OCI-LY7 (cell line): ENCODE data around the gene RINL. TPM values are rescaled to one million over a fixed set of nuclear protein-coding genes. Genes with fewer than 3 reads are reported as not detected.

Experiments
- BruUV-seq: library from RNA; stranded (reverse); fragments of 400-500 nt; replicated peaks from 2 replicates; lab custom pipeline; 2021; lab: Mats Ljungman, UMichigan
- CTCF ChIA-PET: fragments of 300-600 bp; sonication (Branson Sonifier 250); formaldehyde crosslinking; loops from one replicate; lab custom pipeline; 2022; ENCODE audit warnings: antibody characterized with exemption; ENCODE audit not compliant: unreplicated experiment; lab: Charles Lee
- POLR2A ChIA-PET: fragments of 300-600 bp; sonication (Branson Sonifier 250); formaldehyde crosslinking; loops from one replicate; lab custom pipeline; 2022; ENCODE audit warnings: antibody characterized with exemption; lab: Charles Lee
- DNase-seq: peaks from one replicate; pipeline ENCODE4 v3.0.0-alpha.2; 2015; ENCODE audit warnings: low spot score
- H2AFZ ChIP-seq: fragments of 200-600 bp; sonication (generic), shearing (Covaris generic); 2 replicates; pipeline ENCODE4 v1.6.1; 2014; ENCODE audit warnings: mild to moderate bottlenecking, antibody characterized with exemption, low read length, moderate library complexity
- H3K27ac ChIP-seq: fragments of 200-600 bp; sonication (generic); 2 replicates; pipeline ENCODE4 v1.5.1; 2014; ENCODE audit warnings: mixed run types, low read depth, mild to moderate bottlenecking, moderate library complexity, low read length, inconsistent platforms; ENCODE audit not compliant: poor library complexity, severe bottlenecking
- H3K36me3 ChIP-seq: fragments of 200-600 bp; sonication (generic); 2 replicates; pipeline ENCODE4 v1.6.1; 2014; ENCODE audit warnings: mild to moderate bottlenecking, antibody characterized with exemption, low read length, moderate library complexity, mixed read lengths; ENCODE audit not compliant: insufficient read depth
- H3K4me1 ChIP-seq: fragments of 200-600 bp; sonication (generic); 2 replicates; pipeline ENCODE4 v1.5.1; 2014; ENCODE audit warnings: mild to moderate bottlenecking, low read length; ENCODE audit not compliant: insufficient read depth, poor library complexity, severe bottlenecking
- H3K4me2 ChIP-seq: fragments of 200-600 bp; sonication (generic); 2 replicates; pipeline ENCODE4 v1.6.1; 2014; ENCODE audit warnings: mild to moderate bottlenecking, low read length
- H3K4me3 ChIP-seq: fragments of 200-600 bp; sonication (generic); 2 replicates; pipeline ENCODE4 v1.5.1; 2014; ENCODE audit warnings: mild to moderate bottlenecking, low read depth, low read length; ENCODE audit not compliant: poor library complexity, severe bottlenecking
- H3K79me2 ChIP-seq: fragments of 200-600 bp; sonication (generic); 2 replicates; pipeline ENCODE4 v1.6.1; 2016; ENCODE audit warnings: low read depth, mild to moderate bottlenecking, low read length, moderate library complexity, mixed read lengths; ENCODE audit not compliant: insufficient read depth
- H3K9me2 ChIP-seq: fragments of 200-600 bp; sonication (generic); 2 replicates; pipeline ENCODE4 v1.6.1; 2016; ENCODE audit warnings: mild to moderate bottlenecking, low read length, mixed read lengths; ENCODE audit not compliant: insufficient read depth
- H3K9me3 ChIP-seq: fragments of 200-600 bp; sonication (generic); 2 replicates; pipeline ENCODE4 v1.6.1; 2014; ENCODE audit warnings: mild to moderate bottlenecking, mixed run types, low read length, mixed read lengths
- H4K20me1 ChIP-seq: fragments of 200-600 bp; sonication (generic); 2 replicates; pipeline ENCODE4 v1.6.1; 2014; ENCODE audit warnings: mild to moderate bottlenecking, antibody characterized with exemption, low read length, moderate library complexity, mixed read lengths; ENCODE audit not compliant: insufficient read depth
- CTCF ChIP-seq: fragments of 200-600 bp; sonication (generic); conservative IDR thresholded peaks from 2 replicates; pipeline ENCODE4 v1.5.1; 2014; ENCODE audit warnings: mild to moderate bottlenecking, antibody characterized with exemption, low read length, moderate library complexity, mixed read lengths
- EZH2phosphoT487 ChIP-seq: fragments of 200-600 bp; sonication (generic); IDR thresholded peaks from 2 replicates; pipeline ENCODE4 v1.6.1; 2018; ENCODE audit warnings: low read depth, borderline replicate concordance, mild to moderate bottlenecking, mixed run types, antibody characterized with exemption, low read length, moderate library complexity, mixed read lengths
- intact Hi-C: fragments of 100-400 bp; cut with micrococcal nuclease; formaldehyde crosslinking; loops from one replicate; pipeline ENCODE4 v1.10.0; 2022; ENCODE audit not compliant: unreplicated experiment
- total RNA-seq, 2 experiments: library from RNA; depleted of rRNA in 1 of 2; stranded (reverse); fragments of >200 nt in 1 of 2; shearing (Covaris generic) in 1 of 2; gene quantifications; 2 replicates each; pipeline ENCODE4 v1.2.3, GENCODE V29; 2014 to 2022

The RINL gene
- total RNA-seq, 2 experiments from 2014 or later = 26.3 to 42.1 TPM

GRCh38 chr19:38819231-38819920 is 58.7 kb downstream of the RINL start:
- BruUV-seq = no TSS peak
- Histone ChIP-seq H3K9me3 (no peaks in the 10 kb centered on the region), H3K27ac (no peak overlapping the region), H3K79me2 (no peaks in the 10 kb centered on the region), H4K20me1 (no peaks in the 10 kb centered on the region), H3K4me3 (no peak overlapping the region), H3K36me3 (peaks cover 18% of the 10 kb centered on the region; the same call in 1 of the 2 replicates), H3K4me1 (peaks cover 7% of the 10 kb centered on the region), H3K9me2 (no peaks in the 10 kb centered on the region), H3K4me2 (peak overlapping the region; percentile 15; the same call in 1 of the 2 replicates), H2AFZ (no peak overlapping the region)
- intact Hi-C loops = no loop called here
- TF ChIP-seq EZH2phosphoT487 = no peak
- no peak for TF ChIP-seq CTCF
- POLR2A ChIA-PET = interaction anchor here (0.6 kb wide), 1 partner anchor 8 kb away, joined by 5 read pairs; no protein-coding TSS in a partner anchor
- DNase-seq = no peak
- CTCF ChIA-PET = no interaction called here

Other genes with a start within 250 kb of the RINL start
- 86.8 and 96.9 TPM in 2 replicates for gene ACTN4, start 230.6 kb downstream of the RINL start, total RNA-seq (2014; rRNA removed; shearing (Covaris generic))
- 147 and 178 TPM in 2 replicates for gene ACTN4, start 230.6 kb downstream of the RINL start, total RNA-seq (2022)
- gene CAPN12, start 133.8 kb downstream of the RINL start, total RNA-seq (2014; rRNA removed; shearing (Covaris generic)) = 1.2 and 2.9 TPM in 2 replicates
- gene CAPN12, start 133.8 kb downstream of the RINL start, total RNA-seq (2022) = 2.6 and 3.7 TPM in 2 replicates
- gene LGALS7, start 104.8 kb downstream of the RINL start, total RNA-seq (2014; rRNA removed; shearing (Covaris generic)) = not detected in 2 replicates
- not detected in 2 replicates for gene LGALS7, start 104.8 kb downstream of the RINL start, total RNA-seq (2022)
- not detected in 2 replicates for gene LGALS7B, start 89.1 kb downstream of the RINL start, total RNA-seq (2014; rRNA removed; shearing (Covaris generic))
- gene LGALS7B, start 89.1 kb downstream of the RINL start, total RNA-seq (2022) = not detected in 2 replicates
- gene LGALS4, start 65.3 kb downstream of the RINL start, total RNA-seq (2014; rRNA removed; shearing (Covaris generic)) = 0.70 and 1.0 TPM in 2 replicates
- 1.1 and 1.3 TPM in 2 replicates for gene LGALS4, start 65.3 kb downstream of the RINL start, total RNA-seq (2022)
- gene ECH1, start 46.5 kb downstream of the RINL start, total RNA-seq (2014; rRNA removed; shearing (Covaris generic)) = 68.8 and 70.9 TPM in 2 replicates
- 124 and 134 TPM in 2 replicates for gene ECH1, start 46.5 kb downstream of the RINL start, total RNA-seq (2022)
- 236 and 263 TPM in 2 replicates for gene HNRNPL, start 28.3 kb downstream of the RINL start, total RNA-seq (2014; rRNA removed; shearing (Covaris generic))
- gene HNRNPL, start 28.3 kb downstream of the RINL start, total RNA-seq (2022) = 655 and 706 TPM in 2 replicates
- gene SIRT2, start 21.3 kb upstream of the RINL start, total RNA-seq (2014; rRNA removed; shearing (Covaris generic)) = 25.5 and 26.0 TPM in 2 replicates
- gene SIRT2, start 21.3 kb upstream of the RINL start, total RNA-seq (2022) = 30.0 and 32.1 TPM in 2 replicates
- 16.0 and 20.4 TPM in 2 replicates for gene NFKBIB, start 21.7 kb upstream of the RINL start, total RNA-seq (2014; rRNA removed; shearing (Covaris generic))
- gene NFKBIB, start 21.7 kb upstream of the RINL start, total RNA-seq (2022) = 22.0 and 25.3 TPM in 2 replicates
- gene CCER2, start 33.9 kb upstream of the RINL start, total RNA-seq (2014; rRNA removed; shearing (Covaris generic)) = 1.5 and 7.0 TPM in 2 replicates
- 3.3 and 4.3 TPM in 2 replicates for gene CCER2, start 33.9 kb upstream of the RINL start, total RNA-seq (2022)
- 29.5 and 37.7 TPM in 2 replicates for gene SARS2, start 52.5 kb upstream of the RINL start, total RNA-seq (2014; rRNA removed; shearing (Covaris generic))
- gene SARS2, start 52.5 kb upstream of the RINL start, total RNA-seq (2022) = 50.2 and 52.8 TPM in 2 replicates
- 74.6 TPM in 2 replicates for gene MRPS12, start 52.7 kb upstream of the RINL start, total RNA-seq (2014; rRNA removed; shearing (Covaris generic))
- gene MRPS12, start 52.7 kb upstream of the RINL start, total RNA-seq (2022) = 55.5 and 63.5 TPM in 2 replicates
- gene FBXO17, start 97.5 kb upstream of the RINL start, total RNA-seq (2014; rRNA removed; shearing (Covaris generic)) = not detected in 2 replicates
- gene FBXO17, start 97.5 kb upstream of the RINL start, total RNA-seq (2022) = not detected in 2 replicates
- 1.0 TPM in 1 of 2 replicates, not detected in the other for gene FBXO27, start 154.3 kb upstream of the RINL start, total RNA-seq (2014; rRNA removed; shearing (Covaris generic))
- 9.6 and 10.5 TPM in 2 replicates for gene FBXO27, start 154.3 kb upstream of the RINL start, total RNA-seq (2022)
- gene ACP7, start 206.1 kb upstream of the RINL start, total RNA-seq (2014; rRNA removed; shearing (Covaris generic)) = not detected in 2 replicates
- gene ACP7, start 206.1 kb upstream of the RINL start, total RNA-seq (2022) = not detected in 2 replicates
- gene PAK4, start 247.5 kb upstream of the RINL start, total RNA-seq (2014; rRNA removed; shearing (Covaris generic)) = 7.8 and 8.1 TPM in 2 replicates
- gene PAK4, start 247.5 kb upstream of the RINL start, total RNA-seq (2022) = 26.7 and 34.8 TPM in 2 replicates